Neural cell (in vitro differentiated cells): ENCODE results near the gene CD24. TPM values are rescaled to one million over a fixed set of nuclear protein-coding genes. Genes with fewer than 3 reads are reported as not detected.

Experiments used
- H2AFZ ChIP-seq: fragments of 200-600, 300-800 bp; sonication (generic), shearing (Covaris generic); 2 replicates; pipeline ENCODE4 v1.6.0; 2014; ENCODE audit warnings: low read depth, mild to moderate bottlenecking, antibody characterized with exemption, low read length, moderate library complexity
- H3F3A ChIP-seq: fragments of 200-600 bp; shearing (Covaris generic); 2 replicates; pipeline ENCODE4 v1.6.1; 2016; ENCODE audit warnings: mild to moderate bottlenecking, moderate library complexity, mixed read lengths, antibody characterized with exemption, low read length; ENCODE audit not compliant: insufficient read depth, poor library complexity, severe bottlenecking
- H3K27ac ChIP-seq: fragments of 200-600, 300-800 bp; sonication (generic), shearing (Covaris generic); 2 replicates; pipeline ENCODE4 v1.5.1; 2014; ENCODE audit warnings: mild to moderate bottlenecking, low read length, moderate library complexity
- H3K27me3 ChIP-seq: fragments of 300-800, 200-600 bp; sonication (generic), shearing (Covaris generic); 2 replicates; pipeline ENCODE4 v1.6.0; 2014; ENCODE audit warnings: mild to moderate bottlenecking, low read depth, low read length, moderate library complexity; ENCODE audit not compliant: insufficient read depth
- H3K36me3 ChIP-seq: fragments of 300-800, 200-600 bp; sonication (generic), shearing (Covaris generic); 2 replicates; pipeline ENCODE4 v1.5.1; 2014; ENCODE audit warnings: mild to moderate bottlenecking, antibody characterized with exemption, low read length, moderate library complexity; ENCODE audit not compliant: insufficient read depth
- H3K4me2 ChIP-seq: fragments of 300-800, 200-600 bp; sonication (generic), shearing (Covaris generic); 2 replicates; pipeline ENCODE4 v1.6.0; 2014; ENCODE audit warnings: mild to moderate bottlenecking, low read length
- H3K4me3 ChIP-seq: fragments of 300-800, 200-600 bp; sonication (generic), shearing (Covaris generic); 2 replicates; pipeline ENCODE4 v1.5.1; 2014; ENCODE audit warnings: mild to moderate bottlenecking, low read length, moderate library complexity
- H3K79me2 ChIP-seq: fragments of 200-600 bp; shearing (Covaris generic); replicated peaks from 2 replicates; pipeline ENCODE4 v1.6.0; 2014; ENCODE audit warnings: mild to moderate bottlenecking, low read length, moderate library complexity; ENCODE audit not compliant: insufficient read depth
- H3K9ac ChIP-seq: fragments of 300-800, 200-600 bp; sonication (generic), shearing (Covaris generic); 2 replicates; pipeline ENCODE4 v1.6.1; 2016; ENCODE audit warnings: mild to moderate bottlenecking, low read length, mixed read lengths
- H3K9me2 ChIP-seq: fragments of 200-600 bp; shearing (Covaris generic); 2 replicates; pipeline ENCODE4 v1.6.1; 2016; ENCODE audit warnings: mild to moderate bottlenecking, low read length, mixed read lengths; ENCODE audit not compliant: insufficient read depth
- H3K9me3 ChIP-seq: fragments of 200-600, 300-800 bp; sonication (generic), shearing (Covaris generic); 2 replicates; pipeline ENCODE4 v1.6.1; 2016; ENCODE audit warnings: mild to moderate bottlenecking, mixed run types, low read length, moderate library complexity, mixed read lengths
- H4K20me1 ChIP-seq: fragments of 200-600 bp; shearing (Covaris generic); 2 replicates; pipeline ENCODE4 v1.6.1; 2016; ENCODE audit warnings: mild to moderate bottlenecking, mixed run types; ENCODE audit not compliant: insufficient read depth
- EP300 ChIP-seq: fragments of 450-650 bp; conservative IDR thresholded peaks from 2 replicates; pipeline ENCODE4 v1.6.1; 2014; ENCODE audit warnings: antibody characterized with exemption, mild to moderate bottlenecking, moderate library complexity; ENCODE audit not compliant: poor library complexity, severe bottlenecking
- EZH2 ChIP-seq: fragments of 200-600, 300-800 bp; shearing (Covaris generic), sonication (generic); IDR thresholded peaks from 2 replicates; pipeline ENCODE4 v1.6.1; 2014; ENCODE audit warnings: antibody characterized with exemption, low read length, borderline replicate concordance, mild to moderate bottlenecking; ENCODE audit not compliant: insufficient read depth, poor library complexity, severe bottlenecking
- MXI1 ChIP-seq: fragments of 450-650 bp; conservative IDR thresholded peaks from 2 replicates; pipeline ENCODE4 v1.6.1; 2014; ENCODE audit warnings: antibody characterized with exemption, mild to moderate bottlenecking; ENCODE audit not compliant: poor library complexity, severe bottlenecking
- POLR2AphosphoS5 ChIP-seq: IDR thresholded peaks from 2 replicates; pipeline ENCODE4 v1.6.1; 2012
- RAD21 ChIP-seq: fragments of 450-650 bp; conservative IDR thresholded peaks from 2 replicates; pipeline ENCODE4 v1.6.1; 2014; ENCODE audit warnings: antibody characterized with exemption, mild to moderate bottlenecking, moderate library complexity
- SMC3 ChIP-seq: fragments of 450-650 bp; conservative IDR thresholded peaks from 2 replicates; pipeline ENCODE4 v1.6.1; 2014; ENCODE audit warnings: antibody characterized with exemption, mild to moderate bottlenecking, moderate library complexity; ENCODE audit not compliant: poor library complexity
- TAF1 ChIP-seq: IDR thresholded peaks from 2 replicates; pipeline ENCODE4 v1.6.1; 2012; ENCODE audit warnings: low read depth
- polyA plus RNA-seq: library from polyadenylated mRNA; depleted of rRNA; stranded (reverse); fragments of >200 nt; gene quantifications from 2 replicates; pipeline ENCODE4 v1.2.3, GENCODE V29; 2014
- TF ChIP-seq, protein P1 (sequence below): IDR thresholded peaks from 2 replicates; pipeline ENCODE4 v1.6.1; 2012; ENCODE audit warnings: borderline replicate concordance
- TF ChIP-seq, protein P2 (sequence below): fragments of 450-650 bp; IDR thresholded peaks from 2 replicates; pipeline ENCODE4 v1.5.1; 2014; ENCODE audit warnings: antibody characterized with exemption, mild to moderate bottlenecking, moderate library complexity; ENCODE audit not compliant: poor library complexity, severe bottlenecking

The CD24 gene
- polyA plus RNA-seq, 1 donor from 2014 or later: 2,264 TPM

DNA sequence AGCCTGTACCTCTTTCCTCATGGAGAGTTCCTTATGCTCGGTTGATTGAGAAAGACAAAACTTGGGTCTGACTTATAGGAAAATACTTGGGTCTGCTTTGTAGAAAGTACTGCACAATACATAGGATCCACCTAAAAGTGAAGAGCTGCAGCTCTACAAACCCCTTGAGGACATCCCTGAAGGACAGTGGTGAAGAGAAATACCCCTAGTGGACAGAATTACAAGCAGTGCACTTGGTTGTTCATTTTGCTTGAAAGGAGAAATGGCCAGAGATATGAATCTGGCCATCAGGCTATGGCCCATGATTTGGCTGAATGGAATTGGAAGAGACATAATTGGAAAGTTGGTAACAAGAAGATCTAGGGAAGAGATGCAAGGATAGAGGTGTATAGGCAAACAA lies 8.3 kb downstream of the CD24 start:
- Histone ChIP-seq H3K27me3 (no peaks in the 10 kb centered on the region), H2AFZ (no peak overlapping the region), H3K79me2 (peaks cover 26% of the 10 kb centered on the region), H4K20me1 (no peaks in the 10 kb centered on the region), H3K36me3 (peaks cover 6% of the 10 kb centered on the region), H3K9ac (no peak overlapping the region), H3K9me3 (no peaks in the 10 kb centered on the region), H3K4me3 (no peak overlapping the region), H3K9me2 (no peaks in the 10 kb centered on the region), H3K4me2 (no peak overlapping the region), H3K27ac (no peak overlapping the region), H3F3A (no peaks in the 10 kb centered on the region)
- TF ChIP-seq, protein P1, sequence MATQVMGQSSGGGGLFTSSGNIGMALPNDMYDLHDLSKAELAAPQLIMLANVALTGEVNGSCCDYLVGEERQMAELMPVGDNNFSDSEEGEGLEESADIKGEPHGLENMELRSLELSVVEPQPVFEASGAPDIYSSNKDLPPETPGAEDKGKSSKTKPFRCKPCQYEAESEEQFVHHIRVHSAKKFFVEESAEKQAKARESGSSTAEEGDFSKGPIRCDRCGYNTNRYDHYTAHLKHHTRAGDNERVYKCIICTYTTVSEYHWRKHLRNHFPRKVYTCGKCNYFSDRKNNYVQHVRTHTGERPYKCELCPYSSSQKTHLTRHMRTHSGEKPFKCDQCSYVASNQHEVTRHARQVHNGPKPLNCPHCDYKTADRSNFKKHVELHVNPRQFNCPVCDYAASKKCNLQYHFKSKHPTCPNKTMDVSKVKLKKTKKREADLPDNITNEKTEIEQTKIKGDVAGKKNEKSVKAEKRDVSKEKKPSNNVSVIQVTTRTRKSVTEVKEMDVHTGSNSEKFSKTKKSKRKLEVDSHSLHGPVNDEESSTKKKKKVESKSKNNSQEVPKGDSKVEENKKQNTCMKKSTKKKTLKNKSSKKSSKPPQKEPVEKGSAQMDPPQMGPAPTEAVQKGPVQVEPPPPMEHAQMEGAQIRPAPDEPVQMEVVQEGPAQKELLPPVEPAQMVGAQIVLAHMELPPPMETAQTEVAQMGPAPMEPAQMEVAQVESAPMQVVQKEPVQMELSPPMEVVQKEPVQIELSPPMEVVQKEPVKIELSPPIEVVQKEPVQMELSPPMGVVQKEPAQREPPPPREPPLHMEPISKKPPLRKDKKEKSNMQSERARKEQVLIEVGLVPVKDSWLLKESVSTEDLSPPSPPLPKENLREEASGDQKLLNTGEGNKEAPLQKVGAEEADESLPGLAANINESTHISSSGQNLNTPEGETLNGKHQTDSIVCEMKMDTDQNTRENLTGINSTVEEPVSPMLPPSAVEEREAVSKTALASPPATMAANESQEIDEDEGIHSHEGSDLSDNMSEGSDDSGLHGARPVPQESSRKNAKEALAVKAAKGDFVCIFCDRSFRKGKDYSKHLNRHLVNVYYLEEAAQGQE: no peak
- no peak for TF ChIP-seq TAF1

DNA sequence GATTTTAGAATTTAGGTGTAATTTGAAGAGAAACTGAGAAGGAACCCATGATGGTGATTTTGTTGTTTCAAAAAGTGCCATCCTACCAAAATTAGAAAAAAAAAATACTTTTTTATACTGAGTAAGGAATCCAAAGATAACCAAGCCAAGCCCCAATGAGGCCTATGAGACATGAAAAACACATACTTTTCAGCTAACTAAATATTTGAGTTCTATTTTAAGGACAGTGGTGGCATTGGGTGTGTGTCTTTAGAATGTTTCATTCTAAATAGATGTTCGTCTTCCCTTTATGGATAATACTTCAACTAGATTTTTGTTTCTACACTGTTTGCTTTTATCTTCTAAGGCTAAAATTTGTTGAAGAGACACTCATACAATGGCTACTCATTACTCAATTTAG lies 9.6 kb downstream of the CD24 start:
- Histone ChIP-seq H3K9me3 (no peaks in the 10 kb centered on the region), H3K9ac (no peak overlapping the region), H3K9me2 (no peaks in the 10 kb centered on the region), H2AFZ (no peak overlapping the region), H3K4me2 (no peak overlapping the region), H3K27me3 (no peaks in the 10 kb centered on the region), H3K36me3 (peaks cover 6% of the 10 kb centered on the region), H3K4me3 (no peak overlapping the region), H3K79me2 (peaks cover 21% of the 10 kb centered on the region), H3K27ac (no peak overlapping the region), H3F3A (no peaks in the 10 kb centered on the region), H4K20me1 (no peaks in the 10 kb centered on the region)
- TF ChIP-seq EP300 (no peak), TAF1 (no peak), MXI1 (no peak), POLR2AphosphoS5 (no peak), EZH2 (no peak), SMC3 (no peak), RAD21 (no peak)
- TF ChIP-seq, protein P1: no peak
- TF ChIP-seq, protein P2, sequence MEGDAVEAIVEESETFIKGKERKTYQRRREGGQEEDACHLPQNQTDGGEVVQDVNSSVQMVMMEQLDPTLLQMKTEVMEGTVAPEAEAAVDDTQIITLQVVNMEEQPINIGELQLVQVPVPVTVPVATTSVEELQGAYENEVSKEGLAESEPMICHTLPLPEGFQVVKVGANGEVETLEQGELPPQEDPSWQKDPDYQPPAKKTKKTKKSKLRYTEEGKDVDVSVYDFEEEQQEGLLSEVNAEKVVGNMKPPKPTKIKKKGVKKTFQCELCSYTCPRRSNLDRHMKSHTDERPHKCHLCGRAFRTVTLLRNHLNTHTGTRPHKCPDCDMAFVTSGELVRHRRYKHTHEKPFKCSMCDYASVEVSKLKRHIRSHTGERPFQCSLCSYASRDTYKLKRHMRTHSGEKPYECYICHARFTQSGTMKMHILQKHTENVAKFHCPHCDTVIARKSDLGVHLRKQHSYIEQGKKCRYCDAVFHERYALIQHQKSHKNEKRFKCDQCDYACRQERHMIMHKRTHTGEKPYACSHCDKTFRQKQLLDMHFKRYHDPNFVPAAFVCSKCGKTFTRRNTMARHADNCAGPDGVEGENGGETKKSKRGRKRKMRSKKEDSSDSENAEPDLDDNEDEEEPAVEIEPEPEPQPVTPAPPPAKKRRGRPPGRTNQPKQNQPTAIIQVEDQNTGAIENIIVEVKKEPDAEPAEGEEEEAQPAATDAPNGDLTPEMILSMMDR: no peak
